Right lobe of liver (tissue), 4 donors: ENCODE measurements around the gene ERBB4.

Source experiments
- CTCF ChIP-seq, 4 donors: fragments of 200-600 bp in 3 of 4; fragments of 450-650 bp in 1 of 4; IDR thresholded peaks; one replicate each; pipeline versions ENCODE4 v1.5.1 to v1.8.0; 2016 to 2022; ENCODE audit warnings: antibody characterized with exemption in 4 of 4, mild to moderate bottlenecking in 2 of 4
- POLR2A ChIP-seq: fragments of 450-650 bp; IDR thresholded peaks from one replicate; pipeline ENCODE4 v1.6.1; 2017; ENCODE audit warnings: antibody characterized with exemption, mild to moderate bottlenecking
- donor health status: DM: no; HTN: no; CAD: no.
- donor health status: DM: no; HTN: no; CAD: no.
- donor health status: DM: no; HTN: yes; CAD: no.

GRCh38 chr2:211440107-211440506 lies 1098.5 kb downstream of the ERBB4 start:
- TF ChIP-seq CTCF (IDR thresholded peaks at IDR 0.05): no peak
- no peak for TF ChIP-seq POLR2A
